ENCODE data around the gene GPR25.

The GPR25 gene

GRCh38 chr1:200897259-200897658 is 24.5 kb downstream of the GPR25 start:
- Histone ChIP-seq H3K36me3 (ENCODE audit: control insufficient read depth, low read length) (no peaks in the 10 kb centered on the region), H3F3A (ENCODE audit: control insufficient read depth, insufficient read depth) (no peaks in the 10 kb centered on the region), H3K27ac (ENCODE audit: low read depth, low read length) (no peak overlapping the region), H3K9me3 (ENCODE audit: control insufficient read depth, insufficient read depth, low read length) (no peaks in the 10 kb centered on the region), H3K4me2 (ENCODE audit: low read length) (no peak overlapping the region), H3K4me1 (ENCODE audit: control insufficient read depth, low read length) (no peaks in the 10 kb centered on the region), H3K4me3 (ENCODE audit: low read length) (no peak overlapping the region), H4K20me1 (ENCODE audit: control insufficient read depth, insufficient read depth, low read depth, low read length) (no peaks in the 10 kb centered on the region), H3K79me2 (ENCODE audit: control insufficient read depth, low read length) (no peaks in the 10 kb centered on the region), H3K9me2 (replicated peaks; ENCODE audit: control insufficient read depth, low read length) (no peaks in the 10 kb centered on the region), H3K27me3 (ENCODE audit: control insufficient read depth, low read length) (peaks cover 27% of the 10 kb centered on the region)
- TF ChIP-seq EZH2phosphoT487 (IDR thresholded peaks at IDR 0.05; ENCODE audit: borderline replicate concordance, low read length) (no peak), CTCF (IDR thresholded peaks at IDR 0.05; ENCODE audit: low read depth, low read length, poor library complexity, severe bottlenecking) (no peak)

GRCh38 chr1:200899015-200899386 is 26.2 kb downstream of the GPR25 start:
- Histone ChIP-seq H4K20me1 (ENCODE audit: control insufficient read depth, insufficient read depth, low read depth, low read length) (no peaks in the 10 kb centered on the region), H3F3A (ENCODE audit: control insufficient read depth, insufficient read depth) (no peaks in the 10 kb centered on the region), H3K36me3 (ENCODE audit: control insufficient read depth, low read length) (no peaks in the 10 kb centered on the region)

GRCh38 chr1:200899451-200899915 is 26.7 kb downstream of the GPR25 start:
- no peaks in the 10 kb centered on the region for H3K9me2 ChIP-seq (replicated peaks; ENCODE audit: control insufficient read depth, low read length)
- no peak overlapping the region for H3K4me3 ChIP-seq (ENCODE audit: low read length)
- no peak overlapping the region for H3K27ac ChIP-seq (ENCODE audit: low read depth, low read length)
- peaks cover 11% of the 10 kb centered on the region for H3K27me3 ChIP-seq (ENCODE audit: control insufficient read depth, low read length)
- no peaks in the 10 kb centered on the region for H3K79me2 ChIP-seq (ENCODE audit: control insufficient read depth, low read length)
- no peaks in the 10 kb centered on the region for H4K20me1 ChIP-seq (ENCODE audit: control insufficient read depth, insufficient read depth, low read depth, low read length)
- H3K36me3 ChIP-seq (ENCODE audit: control insufficient read depth, low read length): no peaks in the 10 kb centered on the region
- no peak overlapping the region for H3K4me2 ChIP-seq (ENCODE audit: low read length)
- no peak for TF ChIP-seq CTCF (IDR thresholded peaks at IDR 0.05; ENCODE audit: low read depth, low read length, poor library complexity, severe bottlenecking)
- no peak for TF ChIP-seq EZH2phosphoT487 (IDR thresholded peaks at IDR 0.05; ENCODE audit: borderline replicate concordance, low read length)
- no peaks in the 10 kb centered on the region for H3K9me3 ChIP-seq (ENCODE audit: control insufficient read depth, insufficient read depth, low read length)
- H3K4me1 ChIP-seq (ENCODE audit: control insufficient read depth, low read length): no peaks in the 10 kb centered on the region
- H3F3A ChIP-seq (ENCODE audit: control insufficient read depth, insufficient read depth): no peaks in the 10 kb centered on the region

More at GRCh38 chr1:200899015-200899386, 26.2 kb downstream of the GPR25 start:
- no peak for TF ChIP-seq CTCF (IDR thresholded peaks at IDR 0.05; ENCODE audit: low read depth, low read length, poor library complexity, severe bottlenecking)
- TF ChIP-seq EZH2phosphoT487 (IDR thresholded peaks at IDR 0.05; ENCODE audit: borderline replicate concordance, low read length): no peak
- Histone ChIP-seq H3K27me3 (ENCODE audit: control insufficient read depth, low read length) (peaks cover 15% of the 10 kb centered on the region), H3K9me3 (ENCODE audit: control insufficient read depth, insufficient read depth, low read length) (no peaks in the 10 kb centered on the region), H3K4me3 (ENCODE audit: low read length) (no peak overlapping the region), H3K79me2 (ENCODE audit: control insufficient read depth, low read length) (no peaks in the 10 kb centered on the region), H3K4me2 (ENCODE audit: low read length) (no peak overlapping the region), H3K4me1 (ENCODE audit: control insufficient read depth, low read length) (no peaks in the 10 kb centered on the region), H3K27ac (ENCODE audit: low read depth, low read length) (no peak overlapping the region), H3K9me2 (replicated peaks; ENCODE audit: control insufficient read depth, low read length) (no peaks in the 10 kb centered on the region)

Data from DOHH2 (cell line).